A673 (cell line): ENCODE results near the gene PHKB.

ENCODE experiments used
- CTCF ChIP-seq: fragments of 300-800, 200-600 bp; sonication (generic); conservative IDR thresholded peaks from 2 replicates; pipeline ENCODE4 v1.5.1; 2017; ENCODE audit warnings: low read depth, mild to moderate bottlenecking, antibody characterized with exemption, low read length, moderate library complexity, mixed read lengths
- EZH2 ChIP-seq: fragments of 200-600 bp; sonication (generic); IDR thresholded peaks from 2 replicates; pipeline ENCODE4 v1.6.1; 2017; ENCODE audit warnings: borderline replicate concordance, low read depth, mild to moderate bottlenecking, mixed read lengths, antibody characterized with exemption, low read length; ENCODE audit not compliant: poor library complexity, severe bottlenecking

- TF ChIP-seq CTCF, result no peak
- no peak for TF ChIP-seq EZH2
These were observed 250.7 kb downstream of the PHKB start for GRCh38 chr16:47711809-47712208.
